GM12875 (cell line): Measurements from ENCODE around the gene ZNF385C.

Experiments used
- H3K4me3 ChIP-seq: one replicate; pipeline ENCODE4 v1.5.1; 2011; ENCODE audit warnings: low read depth, low read length, control low read depth
- CTCF ChIP-seq: IDR thresholded peaks from 2 replicates; pipeline ENCODE4 v1.5.1; 2011; ENCODE audit warnings: low read depth, mild to moderate bottlenecking, control low read depth, inconsistent platforms, low read length, moderate library complexity, borderline replicate concordance; ENCODE audit not compliant: insufficient read depth

The ZNF385C gene

GRCh38 chr17:41977991-41978390, 120.3 kb downstream of the ZNF385C start:
- no peak for TF ChIP-seq CTCF
- H3K4me3 ChIP-seq = no peak overlapping the region

GRCh38 chr17:41976142-41976768, 122.0 kb downstream of the ZNF385C start:
- H3K4me3 ChIP-seq = no peak overlapping the region
- TF ChIP-seq CTCF = no peak
